ENCODE measurements around the gene PTPRU.

Gene PTPRU

DNA sequence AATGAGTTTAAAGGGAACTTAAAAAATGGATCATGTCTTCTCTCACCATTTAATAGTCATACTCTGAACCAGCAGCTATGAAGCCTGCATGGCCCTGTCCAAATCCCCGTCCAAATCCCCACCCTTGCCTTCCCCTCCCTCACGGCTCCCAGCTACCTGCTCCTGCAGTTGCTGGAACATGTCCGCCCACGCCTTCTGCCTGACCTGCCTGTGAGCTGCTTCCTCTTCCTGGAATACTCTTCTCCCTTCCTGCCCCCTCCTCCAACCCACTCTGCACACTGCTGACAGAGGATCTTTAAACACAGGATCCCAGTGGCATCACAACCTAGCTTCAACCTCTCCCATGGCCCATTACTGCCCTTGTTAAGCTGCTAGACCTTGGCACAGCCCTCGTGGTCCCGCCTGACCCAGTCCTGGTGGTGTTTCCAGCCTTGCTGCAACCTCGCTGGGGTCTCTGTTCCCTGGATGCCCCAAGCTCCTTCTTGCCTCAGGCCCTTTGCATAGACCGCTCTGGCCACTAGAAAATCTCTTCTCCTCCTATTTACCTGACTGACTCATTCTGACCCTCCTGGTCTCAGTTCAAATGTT, 118.3 kb downstream of the PTPRU start:
- no peak for TF ChIP-seq Cebpa-rat (IDR thresholded peaks at IDR 0.05)
- H3K27me3 ChIP-seq, result no peaks in the 10 kb centered on the region

DNA sequence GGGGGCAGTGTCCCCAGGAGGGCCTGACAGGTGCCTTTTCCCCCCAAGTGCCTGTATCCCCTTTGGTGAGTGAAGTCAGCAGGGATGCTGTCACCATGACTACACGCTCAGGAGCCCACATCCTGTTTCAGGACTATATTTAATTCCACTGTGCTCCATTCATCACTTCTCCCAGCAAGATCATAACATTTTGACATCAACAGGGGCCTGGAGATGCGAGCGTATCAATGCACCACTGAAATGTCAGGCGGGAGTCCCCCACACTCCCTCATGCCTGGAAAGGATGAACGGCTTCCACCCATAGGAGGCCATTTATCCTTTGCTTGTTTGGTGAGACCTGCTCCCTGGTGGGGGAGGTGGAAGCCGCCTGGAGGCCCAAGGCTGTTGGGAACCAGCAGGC, 119.1 kb downstream of the PTPRU start:
- TF ChIP-seq Cebpa-rat (IDR thresholded peaks at IDR 0.05), result no peak
- H3K4me3 ChIP-seq, result no peak overlapping the region
- peak overlapping the region; percentile 72 for H3K4me2 ChIP-seq
- no peaks in the 10 kb centered on the region for H3K9me3 ChIP-seq
- no peaks in the 10 kb centered on the region for H3K36me3 ChIP-seq
- no peaks in the 10 kb centered on the region for H4K20me1 ChIP-seq
- no peak overlapping the region for H3K27ac ChIP-seq
- peaks cover 19% of the 10 kb centered on the region for H3K4me1 ChIP-seq
- no peaks in the 10 kb centered on the region for H3K27me3 ChIP-seq
- no peak overlapping the region for H3K9ac ChIP-seq

More for the DNA sequence above, 118.3 kb downstream of the PTPRU start:
- no peak overlapping the region for H3K9ac ChIP-seq
- peak overlapping the region; percentile 72; the same call in 1 of the 2 replicates for H3K4me2 ChIP-seq
- no peaks in the 10 kb centered on the region for H4K20me1 ChIP-seq
- no peaks in the 10 kb centered on the region for H3K36me3 ChIP-seq
- H3K4me1 ChIP-seq, result peaks cover 19% of the 10 kb centered on the region
- H3K4me3 ChIP-seq, result no peak overlapping the region
- H3K27ac ChIP-seq, result no peak overlapping the region
- H3K9me3 ChIP-seq, result no peaks in the 10 kb centered on the region

DNA sequence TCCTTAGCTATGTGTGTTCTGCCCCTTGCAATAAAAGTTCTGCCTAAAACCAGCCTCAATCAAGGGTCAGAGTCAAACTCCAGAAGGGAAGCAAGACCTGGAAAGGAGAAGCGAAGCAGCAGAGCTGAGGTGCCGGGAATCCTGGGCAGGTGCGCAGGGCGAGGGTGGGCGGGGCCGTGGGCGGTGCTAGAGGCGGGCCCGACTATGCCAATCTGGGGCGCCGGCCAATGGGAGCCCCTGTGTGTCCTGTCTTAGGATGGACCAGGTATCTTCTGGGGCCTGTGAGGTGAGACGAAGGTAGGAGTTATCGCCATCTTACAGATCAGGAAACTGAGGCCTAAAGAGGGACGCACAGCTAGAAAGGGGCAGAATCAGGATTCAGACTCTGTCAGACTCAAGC, 120.3 kb downstream of the PTPRU start:
- H3K27ac ChIP-seq, result no peak overlapping the region
- H3K4me2 ChIP-seq, result no peak overlapping the region
- H3K4me1 ChIP-seq, result peaks cover 19% of the 10 kb centered on the region
- no peak overlapping the region for H3K4me3 ChIP-seq
- TF ChIP-seq Cebpa-rat (IDR thresholded peaks at IDR 0.05), result no peak
- H3K9ac ChIP-seq, result no peak overlapping the region
- H3K36me3 ChIP-seq, result no peaks in the 10 kb centered on the region
- no peaks in the 10 kb centered on the region for H3K27me3 ChIP-seq
- no peaks in the 10 kb centered on the region for H3K9me3 ChIP-seq
- H4K20me1 ChIP-seq, result no peaks in the 10 kb centered on the region

DNA sequence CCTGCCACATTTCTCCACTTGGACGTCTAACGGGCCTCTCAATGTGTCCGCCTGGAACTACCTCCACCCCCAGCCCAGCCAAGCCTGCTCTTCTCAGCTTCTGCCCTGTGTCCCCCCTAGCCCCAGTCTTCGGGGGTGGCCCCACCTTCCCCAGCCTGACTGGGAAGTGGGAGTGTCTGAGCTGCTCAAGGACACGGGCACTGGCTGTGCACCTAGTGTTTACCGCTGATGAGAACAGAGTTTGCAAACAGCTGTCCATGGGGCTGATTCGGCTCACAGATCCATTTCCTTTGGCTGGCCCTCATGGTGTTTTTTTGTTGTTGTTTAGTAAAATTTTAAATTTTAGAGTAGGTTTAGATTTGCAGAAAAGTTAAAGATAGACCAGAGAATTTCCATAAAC, 121.1 kb downstream of the PTPRU start:
- Histone ChIP-seq H3K4me2 (no peak overlapping the region), H3K4me1 (peaks cover 19% of the 10 kb centered on the region), H3K27ac (no peak overlapping the region), H3K9ac (no peak overlapping the region), H3K36me3 (no peaks in the 10 kb centered on the region), H3K4me3 (no peak overlapping the region), H3K9me3 (no peaks in the 10 kb centered on the region), H3K27me3 (no peaks in the 10 kb centered on the region), H4K20me1 (no peaks in the 10 kb centered on the region)
- no peak for TF ChIP-seq Cebpa-rat (IDR thresholded peaks at IDR 0.05)

DNA sequence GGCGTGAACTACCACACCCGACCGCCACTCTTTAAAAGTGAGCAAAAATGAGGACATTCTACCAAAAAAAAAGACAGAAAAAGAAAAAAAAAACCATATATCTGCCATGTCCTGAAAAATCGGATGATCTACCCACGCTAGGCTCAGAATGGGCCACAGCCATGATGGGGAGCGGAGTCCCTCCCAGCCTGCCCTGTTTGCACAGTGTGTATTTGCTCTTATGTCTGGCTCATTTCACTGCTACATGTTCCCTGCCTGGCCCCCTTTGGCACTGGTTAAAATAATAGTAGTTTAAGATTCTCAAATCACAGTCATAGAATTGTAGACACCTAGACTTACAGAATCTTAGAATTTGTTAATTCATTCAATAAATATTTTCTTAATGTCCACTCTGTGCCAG, 121.9 kb downstream of the PTPRU start:
- Histone ChIP-seq H3K4me2 (no peak overlapping the region), H3K27ac (no peak overlapping the region), H3K4me1 (peaks cover 19% of the 10 kb centered on the region), H3K36me3 (no peaks in the 10 kb centered on the region), H3K27me3 (no peaks in the 10 kb centered on the region), H4K20me1 (no peaks in the 10 kb centered on the region), H3K9ac (no peak overlapping the region), H3K9me3 (no peaks in the 10 kb centered on the region), H3K4me3 (no peak overlapping the region)
- TF ChIP-seq Cebpa-rat (IDR thresholded peaks at IDR 0.05), result no peak

DNA sequence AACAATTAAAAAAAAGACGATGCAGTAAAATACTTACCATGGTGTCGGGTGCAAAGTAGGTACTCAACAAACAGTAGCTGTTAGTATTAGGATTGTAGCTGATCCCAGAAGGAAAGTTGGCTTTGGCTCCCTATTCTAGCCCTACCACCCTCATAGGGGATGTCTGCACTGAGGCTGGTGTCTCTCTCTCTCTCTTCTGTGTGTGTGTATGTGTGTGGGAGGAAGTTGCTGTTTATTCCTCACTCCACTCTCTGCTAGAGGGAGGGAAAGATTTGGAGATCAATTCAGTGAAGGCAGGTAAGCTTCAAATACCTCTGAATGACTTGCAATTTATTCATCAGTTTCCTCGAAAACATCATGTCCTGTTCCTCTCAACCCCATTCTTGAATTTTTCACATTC, 124.4 kb downstream of the PTPRU start:
- no peaks in the 10 kb centered on the region for H3K36me3 ChIP-seq
- H3K4me2 ChIP-seq, result no peak overlapping the region
- H3K9ac ChIP-seq, result no peak overlapping the region
- H3K4me1 ChIP-seq, result peaks cover 5% of the 10 kb centered on the region
- no peaks in the 10 kb centered on the region for H4K20me1 ChIP-seq
- no peak overlapping the region for H3K4me3 ChIP-seq
- TF ChIP-seq Cebpa-rat (IDR thresholded peaks at IDR 0.05), result no peak
- H3K27ac ChIP-seq, result no peak overlapping the region
- H3K9me3 ChIP-seq, result no peaks in the 10 kb centered on the region
- no peaks in the 10 kb centered on the region for H3K27me3 ChIP-seq

DNA sequence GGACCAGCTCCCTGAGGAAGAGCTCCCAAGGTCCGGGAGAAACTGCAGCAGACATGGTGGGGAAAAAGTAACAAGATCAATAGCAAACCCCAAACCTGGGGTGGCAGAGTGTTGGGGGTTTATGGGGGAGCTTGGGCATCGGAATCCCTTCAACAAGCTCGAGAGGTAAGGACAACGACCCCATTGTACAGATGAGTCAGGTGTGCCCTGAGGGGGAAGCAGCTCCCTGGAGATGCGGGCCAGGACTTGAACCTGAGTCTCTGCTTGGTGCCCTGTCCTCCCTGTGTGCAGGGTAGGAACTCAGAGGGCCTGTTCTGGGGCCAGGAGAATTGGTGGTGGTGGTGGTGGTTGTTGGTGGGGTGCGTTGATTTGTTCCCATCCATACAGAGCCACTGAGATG, 125.4 kb downstream of the PTPRU start:
- TF ChIP-seq Cebpa-rat (IDR thresholded peaks at IDR 0.05), result no peak

DNA sequence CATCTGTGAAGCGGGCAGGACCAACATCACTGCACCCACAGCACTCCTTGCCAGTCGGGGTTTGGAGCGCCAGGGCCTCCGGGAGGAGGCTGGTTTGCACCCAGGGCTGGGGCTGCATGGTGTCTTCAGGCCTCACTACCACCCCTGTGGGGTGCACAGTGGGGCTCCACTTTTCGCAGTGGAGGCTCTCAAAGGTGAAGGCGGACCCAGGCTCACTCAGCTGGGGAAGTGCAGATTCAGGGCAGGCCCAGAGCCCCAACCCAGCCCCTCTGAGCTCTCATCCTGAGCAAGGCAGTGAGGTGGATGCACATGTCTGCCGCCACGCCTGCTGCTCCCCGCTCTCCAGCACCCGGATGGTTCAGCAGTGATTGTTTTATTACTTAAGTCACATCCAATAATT, 125.8 kb downstream of the PTPRU start:
- Histone ChIP-seq H3K9ac (no peak overlapping the region), H3K27me3 (no peaks in the 10 kb centered on the region)
- TF ChIP-seq Cebpa-rat (IDR thresholded peaks at IDR 0.05), result no peak

More for the DNA sequence above, 125.4 kb downstream of the PTPRU start:
- Histone ChIP-seq H3K4me1 (no peaks in the 10 kb centered on the region), H3K4me3 (no peak overlapping the region), H4K20me1 (no peaks in the 10 kb centered on the region), H3K36me3 (no peaks in the 10 kb centered on the region), H3K4me2 (no peak overlapping the region), H3K27me3 (no peaks in the 10 kb centered on the region), H3K27ac (no peak overlapping the region), H3K9me3 (no peaks in the 10 kb centered on the region), H3K9ac (no peak overlapping the region)

DNA sequence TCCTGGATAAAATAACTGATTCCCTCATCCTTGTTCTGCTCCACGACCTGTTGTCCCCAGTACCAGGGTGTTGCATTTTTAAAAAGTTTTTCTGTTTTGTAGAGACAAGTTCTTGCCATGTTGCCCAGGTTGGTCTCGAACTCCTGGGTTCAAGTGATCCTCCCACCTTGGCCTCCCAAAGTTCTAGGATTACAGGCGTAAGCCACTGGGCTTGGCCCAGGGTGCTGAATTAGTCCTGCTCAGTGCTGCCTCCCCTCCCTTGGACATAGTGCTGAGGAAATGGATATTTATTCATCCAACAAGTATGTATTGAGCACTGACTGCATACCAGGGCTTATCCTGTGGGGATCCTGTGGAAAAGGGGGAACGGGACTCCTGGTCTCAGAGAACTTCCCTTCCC, 126.4 kb downstream of the PTPRU start:
- Histone ChIP-seq H3K9ac (no peak overlapping the region), H3K27me3 (no peaks in the 10 kb centered on the region), H4K20me1 (no peaks in the 10 kb centered on the region), H3K4me3 (no peak overlapping the region), H3K9me3 (no peaks in the 10 kb centered on the region), H3K4me1 (no peaks in the 10 kb centered on the region), H3K36me3 (no peaks in the 10 kb centered on the region), H3K4me2 (no peak overlapping the region), H3K27ac (no peak overlapping the region)
- no peak for TF ChIP-seq Cebpa-rat (IDR thresholded peaks at IDR 0.05)

More for the DNA sequence above, 125.8 kb downstream of the PTPRU start:
- no peaks in the 10 kb centered on the region for H3K4me1 ChIP-seq
- H3K4me3 ChIP-seq, result no peak overlapping the region
- no peak overlapping the region for H3K4me2 ChIP-seq
- no peaks in the 10 kb centered on the region for H3K9me3 ChIP-seq
- H3K36me3 ChIP-seq, result no peaks in the 10 kb centered on the region
- H3K27ac ChIP-seq, result no peak overlapping the region
- H4K20me1 ChIP-seq, result no peaks in the 10 kb centered on the region

DNA sequence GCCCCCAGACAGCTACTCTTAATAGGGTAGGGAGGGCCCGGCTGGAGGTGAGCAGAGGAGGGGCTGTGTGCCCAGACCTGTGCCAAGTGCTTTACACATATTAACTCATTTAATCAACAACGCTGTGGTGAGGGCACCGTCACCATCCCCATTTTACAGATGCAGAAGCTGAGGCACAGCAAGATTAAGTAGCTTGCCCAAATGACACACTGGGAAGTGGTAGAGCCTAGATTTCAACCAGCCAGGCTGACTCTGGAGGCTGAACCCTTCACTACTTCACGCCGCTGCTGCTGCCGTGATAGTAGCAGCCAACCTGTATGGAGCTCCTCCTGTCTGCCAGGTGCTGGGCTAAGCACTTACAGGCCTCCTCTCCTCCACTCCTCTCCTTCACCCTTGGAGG, 127.2 kb downstream of the PTPRU start:
- H3K4me2 ChIP-seq, result no peak overlapping the region
- H3K4me1 ChIP-seq, result no peaks in the 10 kb centered on the region
- no peak overlapping the region for H3K9ac ChIP-seq
- H4K20me1 ChIP-seq, result no peaks in the 10 kb centered on the region
- TF ChIP-seq Cebpa-rat (IDR thresholded peaks at IDR 0.05), result no peak
- H3K36me3 ChIP-seq, result no peaks in the 10 kb centered on the region
- no peaks in the 10 kb centered on the region for H3K27me3 ChIP-seq
- no peak overlapping the region for H3K4me3 ChIP-seq
- no peaks in the 10 kb centered on the region for H3K9me3 ChIP-seq
- no peak overlapping the region for H3K27ac ChIP-seq

DNA sequence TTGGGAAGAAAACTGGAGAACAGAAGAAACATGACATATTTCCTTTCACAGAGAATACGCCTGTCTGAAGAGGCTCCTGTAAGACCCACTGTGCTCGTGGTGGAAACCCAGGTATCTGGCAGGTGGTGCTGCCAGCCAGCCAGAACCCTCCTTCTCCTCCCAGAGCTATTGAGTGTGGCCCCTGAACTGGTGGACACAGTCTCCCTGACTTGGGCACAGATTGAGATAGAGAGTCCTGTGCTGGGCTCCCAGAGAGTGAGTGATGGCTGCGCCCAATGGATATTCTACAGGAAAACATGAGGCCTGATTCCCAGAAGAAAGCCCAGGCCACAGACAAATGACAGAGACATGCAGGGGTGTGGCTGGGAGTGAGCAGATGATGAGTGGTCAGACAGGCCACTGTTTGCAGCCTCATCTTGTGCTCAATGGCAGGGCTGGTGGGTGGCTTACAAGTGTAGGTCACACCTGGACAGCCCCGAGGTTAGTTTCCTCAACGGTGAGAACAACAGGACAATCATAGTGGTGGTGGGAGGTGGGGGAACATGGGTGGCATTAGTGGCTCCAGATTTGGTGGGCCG, 127.9 kb downstream of the PTPRU start:
- Histone ChIP-seq H3K9me3 (no peaks in the 10 kb centered on the region), H3K27me3 (no peaks in the 10 kb centered on the region), H3K4me1 (no peaks in the 10 kb centered on the region), H3K4me3 (no peak overlapping the region), H4K20me1 (no peaks in the 10 kb centered on the region), H3K27ac (no peak overlapping the region), H3K4me2 (no peak overlapping the region), H3K36me3 (no peaks in the 10 kb centered on the region), H3K9ac (no peak overlapping the region)
- TF ChIP-seq Cebpa-rat (IDR thresholded peaks at IDR 0.05), result no peak

Data from BLaER1 (cell line).